GF-D8 (cell line): ENCODE measurements around the gene NPPA.
"Not testable (repeated sequence)": the region's sequence is repeated elsewhere in the genome, so short reads cannot be mapped to it uniquely, and the experiment has no call there.

Source experiments
- DNase-seq: peaks from one replicate; lab custom pipeline; 2025; lab: John Stamatoyannopoulos, UW

Gene NPPA

DNA sequence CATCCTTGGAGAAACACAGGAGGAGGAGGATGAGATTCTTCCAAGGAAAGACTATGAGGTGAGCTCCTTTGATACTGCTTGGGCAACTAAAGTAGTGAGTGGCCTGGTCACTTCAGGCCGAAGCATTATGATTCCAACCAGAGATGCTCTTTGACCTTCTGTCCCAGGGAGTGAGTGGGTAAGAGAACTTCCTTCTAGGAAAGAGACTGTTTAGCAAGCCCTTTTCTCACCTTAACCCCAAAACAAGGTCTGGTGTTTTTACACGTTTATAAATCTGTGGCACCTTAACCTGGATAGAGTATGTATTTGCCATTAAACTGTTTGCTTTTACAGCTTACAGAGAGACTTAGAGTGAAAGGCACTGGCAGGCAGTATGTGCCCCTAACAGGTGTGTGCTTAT is 40.5 kb downstream of the NPPA start:
- no peak for DNase-seq

DNA sequence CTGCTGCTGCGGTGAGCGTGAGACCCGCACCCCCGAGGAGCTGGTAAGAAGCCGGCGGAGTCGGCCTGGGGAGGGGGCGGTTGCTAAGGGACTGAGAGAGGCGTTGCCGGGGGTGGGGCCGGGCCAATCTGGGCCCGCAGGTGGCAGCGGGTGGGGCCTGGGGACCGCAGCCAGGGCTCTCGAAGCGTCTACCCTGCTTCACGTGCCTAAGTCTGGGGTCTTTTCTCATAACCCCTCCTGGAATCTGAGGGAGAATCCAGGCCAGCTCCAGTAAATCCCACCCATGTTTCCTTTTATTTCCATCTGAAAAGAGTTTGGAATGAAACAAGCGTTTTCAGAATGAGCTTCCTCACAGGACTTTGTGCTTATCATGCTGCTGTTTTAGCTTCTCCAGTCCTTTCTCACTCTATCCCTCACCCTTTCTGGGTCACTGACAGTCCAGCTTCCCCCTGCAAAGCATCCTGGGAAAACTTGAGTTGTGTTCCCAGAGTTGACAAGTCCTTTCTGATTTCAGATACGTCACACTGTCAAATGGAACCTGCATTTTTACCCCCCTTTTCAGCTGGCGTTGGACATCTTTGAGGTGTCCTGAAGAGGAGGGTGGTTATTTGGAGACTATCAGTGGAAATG is 41.2 kb downstream of the NPPA start:
- DNase-seq: peak; percentile 61

DNA sequence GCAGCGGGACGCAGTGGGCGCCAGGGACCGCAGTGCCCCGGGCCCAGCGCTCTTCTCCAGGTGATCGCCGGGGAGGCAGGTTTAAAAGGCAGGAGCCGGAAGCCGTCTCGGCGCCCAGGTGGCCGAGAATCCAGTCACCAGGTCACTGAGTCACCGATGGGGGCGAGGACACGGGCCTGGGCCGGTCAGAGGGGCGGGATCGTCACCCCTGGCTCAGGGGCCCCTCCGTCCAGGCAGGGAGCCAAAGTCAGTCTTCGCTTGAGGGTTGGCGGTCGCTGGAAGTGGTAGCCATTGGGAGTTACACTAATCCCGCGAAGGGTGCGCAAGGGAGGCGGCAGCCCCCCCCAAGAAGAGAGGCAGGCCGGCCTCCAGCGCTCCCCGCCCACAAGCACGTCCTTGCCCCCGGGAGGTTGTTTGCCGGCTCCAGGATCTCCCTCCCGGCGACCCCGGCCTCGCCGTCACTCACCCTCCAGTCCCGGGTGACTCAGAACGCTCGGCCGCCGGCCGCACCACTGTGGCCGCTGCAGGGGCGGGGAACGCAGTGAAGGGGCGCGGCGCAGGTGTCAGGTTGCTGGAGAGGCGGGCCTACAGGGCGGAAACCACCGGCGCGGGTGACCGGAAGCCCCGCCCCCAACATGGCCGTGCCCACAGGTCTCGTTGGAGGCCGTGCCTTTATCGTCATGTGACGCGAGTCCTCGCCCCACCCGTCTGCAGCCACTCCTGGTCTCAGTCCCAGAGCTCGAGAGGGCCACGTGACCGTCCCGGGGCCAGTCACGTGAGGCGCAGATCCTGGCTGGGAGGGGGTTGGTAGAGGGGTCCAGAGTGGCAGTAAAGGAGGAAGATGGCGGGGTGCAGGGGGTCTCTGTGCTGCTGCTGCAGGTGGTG is 41.9 kb downstream of the NPPA start, which contains the start of the genes CLCN6 and MTHFR:
TSS of gene CLCN6 (plus strand) at position 770 of the 885 bp plus-strand sequence. CDS start at position 842, 72 bp downstream.
TSS of gene MTHFR (minus strand) at position 543 of the 885 bp plus-strand sequence. CDS start 2,848 bp downstream, outside the sequence.
- DNase-seq: peak; percentile 95

DNA sequence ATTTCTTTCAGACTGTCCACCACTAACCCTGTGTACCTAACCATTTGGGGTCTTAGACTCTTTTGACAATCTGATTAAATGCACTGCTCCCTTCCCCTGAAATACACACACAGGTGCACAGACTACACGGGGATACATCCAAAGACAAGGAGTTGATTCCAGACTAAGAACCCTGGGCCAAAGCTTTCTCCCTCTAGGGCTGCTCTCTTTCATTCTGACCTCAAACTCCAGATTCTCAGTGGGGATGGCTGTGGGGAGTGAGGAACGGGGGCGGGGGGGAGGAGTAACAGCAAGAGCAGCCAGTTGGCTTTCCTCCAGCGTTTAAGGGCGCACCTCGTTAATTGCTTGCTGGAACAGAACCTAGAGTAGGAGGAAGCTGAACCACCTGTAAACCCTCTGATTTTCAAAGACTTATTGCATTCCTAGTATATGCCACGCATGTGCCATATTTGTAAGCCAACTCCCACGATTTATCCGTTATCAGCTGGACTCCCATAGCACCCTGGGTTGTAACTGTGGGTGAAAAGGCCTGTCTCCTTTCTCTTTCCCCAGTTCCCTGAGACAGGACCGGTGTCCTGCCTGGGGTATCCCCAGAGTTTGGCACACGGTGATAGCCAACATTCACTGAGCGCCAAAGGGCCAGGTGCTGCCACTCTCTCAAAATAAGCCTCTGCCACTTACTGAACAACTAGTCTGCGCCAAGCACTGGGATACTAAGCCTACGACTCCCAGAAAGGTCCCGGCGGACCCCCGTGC is 42.7 kb downstream of the NPPA start:
- DNase-seq: no peak

DNA sequence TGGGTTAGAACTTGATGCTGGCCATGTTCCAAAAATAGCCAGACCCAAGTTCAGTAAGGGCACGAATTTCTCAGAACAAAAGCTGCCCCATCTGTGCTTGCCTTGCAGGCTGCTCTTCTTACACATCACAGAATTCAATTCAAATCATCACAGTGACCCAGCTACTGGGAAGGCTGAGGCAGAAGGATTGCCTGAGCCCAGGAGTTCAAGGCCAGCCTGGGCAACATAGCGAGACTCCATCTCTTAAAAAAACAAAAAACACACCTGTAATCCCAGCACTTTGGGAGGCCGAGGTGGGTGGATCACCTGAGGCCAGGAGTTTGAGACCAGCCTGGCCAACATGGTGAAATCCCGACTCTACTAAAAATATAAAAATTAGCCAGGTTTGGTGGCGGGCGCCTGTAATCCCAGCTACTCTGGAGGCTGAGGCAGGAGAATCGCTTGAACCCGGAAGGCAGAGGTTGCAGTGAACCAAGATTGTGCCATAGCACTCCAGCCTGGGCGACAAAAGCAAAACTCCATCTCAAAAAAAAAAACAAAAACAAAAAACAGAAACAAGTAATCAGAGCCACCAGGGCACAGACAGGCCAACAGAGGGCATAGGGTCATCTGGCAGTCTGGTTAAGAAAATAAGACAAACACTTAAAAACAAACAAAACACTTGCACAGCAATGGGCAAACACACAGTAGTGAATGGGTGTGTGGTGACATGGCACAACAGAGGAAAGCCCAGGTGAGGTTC is 43.5 kb downstream of the NPPA start:
- not testable (repeated sequence) for DNase-seq

DNA sequence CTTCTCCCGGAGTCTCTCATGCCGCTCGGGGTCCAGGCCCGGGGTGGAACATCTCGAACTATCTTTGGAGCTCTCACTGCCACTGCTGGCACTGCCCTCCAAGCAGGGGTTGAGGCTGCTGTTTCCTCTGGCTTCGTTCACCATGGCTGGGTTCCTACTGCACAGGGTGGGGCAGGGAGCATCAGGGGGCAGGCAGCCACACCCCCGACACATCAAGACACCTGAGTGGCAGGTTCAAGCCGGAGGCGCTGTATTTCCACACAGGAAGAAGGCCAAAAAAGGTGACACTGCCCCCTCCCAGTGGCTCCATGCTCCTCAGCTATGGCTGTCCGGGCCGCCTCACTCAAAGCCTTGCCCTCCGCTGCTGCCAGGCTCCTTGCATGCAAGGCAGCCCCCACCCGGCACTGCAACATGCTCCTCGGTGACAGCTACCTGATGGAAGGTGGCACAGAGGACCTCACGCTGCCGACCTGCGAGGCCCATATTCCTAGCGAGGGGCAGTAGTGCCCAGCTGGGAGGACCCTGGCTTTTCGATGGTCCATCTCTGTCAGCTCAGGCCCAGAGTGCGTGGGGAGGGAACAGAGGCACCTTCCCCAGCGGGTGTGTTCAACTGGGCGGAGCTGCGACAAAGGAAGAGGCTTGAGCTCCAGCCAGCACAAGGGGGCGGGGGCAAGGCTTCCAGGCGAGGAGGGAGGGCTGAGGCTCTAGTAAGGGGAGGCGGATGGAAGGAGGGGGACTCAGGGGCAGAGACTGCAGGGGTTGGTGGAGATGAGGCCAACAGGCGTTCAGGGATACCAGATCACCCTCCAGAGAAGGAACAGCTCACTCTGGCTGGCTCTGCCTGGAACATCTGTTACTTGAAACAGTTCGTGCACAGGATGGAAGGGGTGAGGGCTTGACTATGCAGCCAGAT is 44.4 kb downstream of the NPPA start:
- peak; percentile 42 for DNase-seq

DNA sequence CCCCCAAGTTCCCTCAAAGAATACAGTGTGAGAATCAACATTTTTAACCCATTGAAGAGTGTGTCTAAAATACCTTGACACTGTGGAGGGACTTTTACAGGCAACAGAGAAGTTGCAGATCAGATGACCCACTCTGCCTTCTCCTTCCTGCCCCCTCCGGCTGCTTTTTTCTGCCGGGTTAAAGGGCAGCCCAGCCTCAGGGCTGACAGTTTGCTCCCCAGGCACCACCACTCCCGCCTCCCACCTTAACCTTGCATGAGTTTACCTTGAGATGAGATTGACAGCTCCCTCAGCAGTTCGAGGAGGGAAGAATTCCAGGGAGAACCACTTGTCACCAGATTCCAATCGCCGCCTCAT is 45.0 kb downstream of the NPPA start:
- no peak for DNase-seq

DNA sequence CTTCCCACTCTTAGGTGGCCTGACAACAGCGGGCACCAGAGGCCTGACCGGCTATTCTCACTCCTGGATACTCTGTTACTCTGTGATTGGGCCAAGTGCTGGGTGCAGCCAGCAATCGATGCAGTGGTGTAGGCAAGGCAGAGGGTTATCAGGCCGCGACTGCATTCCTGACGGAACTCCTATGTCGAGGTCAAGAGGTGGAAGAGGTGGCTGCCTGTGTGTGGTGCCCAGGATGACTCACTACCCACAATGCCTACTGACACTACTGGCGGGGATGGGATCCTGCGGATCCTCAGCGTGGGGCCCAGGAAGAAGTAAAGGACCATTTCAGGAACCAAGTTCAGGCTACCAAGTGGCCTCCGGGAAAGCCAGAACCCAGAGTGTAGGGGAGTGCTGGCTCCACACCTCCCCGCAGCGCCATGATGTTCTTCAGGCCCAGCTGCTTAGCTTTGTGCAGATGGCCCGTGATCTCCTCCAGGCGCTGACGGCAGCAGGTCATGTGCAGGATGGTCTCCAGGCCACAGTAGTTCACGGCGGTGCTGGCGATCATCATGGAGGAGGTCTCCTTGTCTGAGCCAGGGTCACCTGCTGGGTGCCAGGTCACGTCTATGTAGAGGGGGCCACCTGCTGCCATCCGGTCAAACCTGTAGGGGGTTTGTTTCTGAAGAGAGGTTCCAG is 46.7 kb downstream of the NPPA start:
- no peak for DNase-seq

DNA sequence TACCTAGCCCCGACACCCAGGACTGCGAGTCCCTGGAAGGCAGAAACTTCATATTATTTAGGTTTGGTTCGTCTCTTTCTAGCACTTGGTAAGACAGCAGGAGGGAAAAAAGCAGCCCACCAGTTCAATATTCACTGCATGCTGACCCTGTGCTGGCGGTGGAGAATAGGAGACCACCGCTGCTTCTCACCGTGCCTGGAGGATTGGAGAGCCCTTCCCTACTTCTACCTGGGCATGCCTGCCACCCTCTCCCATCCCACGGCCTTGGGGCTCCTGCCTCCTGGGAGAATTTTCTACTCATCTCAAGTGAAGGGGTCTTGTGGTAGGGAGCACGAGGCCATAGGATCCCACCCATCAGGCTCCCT is 47.2 kb downstream of the NPPA start:
- DNase-seq: no peak

DNA sequence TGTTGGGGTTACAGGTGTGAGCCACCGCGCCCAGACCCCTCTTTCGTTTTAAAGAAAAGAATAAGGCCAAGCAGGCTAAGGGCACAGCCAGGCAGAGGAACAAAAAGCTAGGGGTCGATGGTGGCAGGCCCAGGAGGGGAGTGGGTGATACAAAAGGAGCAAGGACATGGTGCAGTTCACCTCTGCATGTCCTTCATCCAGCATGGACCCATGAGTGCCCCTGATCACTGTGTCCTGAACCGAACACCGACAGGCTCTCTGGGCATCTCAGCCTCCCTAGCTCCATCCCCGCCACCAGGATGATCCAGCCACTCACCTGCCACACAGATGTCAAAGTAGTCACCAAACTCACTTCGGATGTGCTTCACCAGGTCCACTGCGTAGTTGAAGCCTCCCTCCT is 47.7 kb downstream of the NPPA start:
- no peak for DNase-seq

DNA sequence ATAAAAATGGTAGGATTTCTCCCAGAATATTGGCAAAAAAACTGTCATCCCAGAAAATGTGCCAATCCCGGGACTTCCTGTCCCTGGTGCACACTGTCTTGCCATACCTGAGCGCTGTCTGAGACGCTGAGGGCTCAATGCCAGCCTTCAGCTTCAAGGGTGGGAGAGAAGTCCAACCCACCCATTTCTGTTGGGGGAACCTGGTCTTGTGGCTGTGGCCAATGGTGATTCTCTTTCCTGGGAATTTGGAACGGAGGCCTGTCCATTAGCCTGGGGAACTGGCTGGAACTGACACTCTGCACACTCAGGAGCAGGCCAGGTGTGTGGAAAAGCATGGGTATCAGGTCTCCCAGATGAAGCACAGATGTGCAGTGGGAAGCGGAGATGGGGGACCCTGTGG is 48.5 kb downstream of the NPPA start:
- DNase-seq: no peak

DNA sequence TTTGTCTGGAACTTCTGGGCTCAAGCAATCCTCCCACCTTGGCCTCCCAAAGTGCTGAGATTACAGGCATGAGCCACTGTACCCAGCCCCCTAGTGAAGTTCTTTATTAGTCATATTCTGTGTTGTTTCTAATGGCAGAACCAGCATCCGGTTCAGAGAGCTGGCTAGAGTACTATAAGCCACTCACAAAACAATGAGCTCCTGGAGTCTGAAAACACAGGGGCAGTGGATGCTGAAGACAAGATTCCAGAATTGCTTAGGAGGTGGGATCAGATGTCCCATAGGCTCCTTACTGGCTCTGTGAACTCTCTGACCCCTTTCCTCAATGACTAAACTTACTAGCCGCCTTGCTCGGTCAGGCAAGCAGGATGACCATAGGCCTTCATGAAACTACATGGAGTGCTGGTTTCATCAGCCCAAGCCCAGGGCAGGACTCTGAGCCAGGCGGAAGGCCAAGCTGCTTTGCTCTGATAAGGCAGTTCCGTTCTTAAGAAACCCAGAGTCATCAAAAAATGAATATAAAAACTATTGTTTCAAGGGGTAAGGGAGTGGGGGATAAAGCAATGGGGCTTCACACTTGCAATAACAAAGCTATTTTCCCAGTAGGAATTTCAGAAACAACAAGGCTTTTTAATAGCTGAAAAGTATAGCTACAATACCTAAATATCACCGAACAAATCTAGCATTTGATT is 49.9 kb downstream of the NPPA start:
- DNase-seq: no peak

DNA sequence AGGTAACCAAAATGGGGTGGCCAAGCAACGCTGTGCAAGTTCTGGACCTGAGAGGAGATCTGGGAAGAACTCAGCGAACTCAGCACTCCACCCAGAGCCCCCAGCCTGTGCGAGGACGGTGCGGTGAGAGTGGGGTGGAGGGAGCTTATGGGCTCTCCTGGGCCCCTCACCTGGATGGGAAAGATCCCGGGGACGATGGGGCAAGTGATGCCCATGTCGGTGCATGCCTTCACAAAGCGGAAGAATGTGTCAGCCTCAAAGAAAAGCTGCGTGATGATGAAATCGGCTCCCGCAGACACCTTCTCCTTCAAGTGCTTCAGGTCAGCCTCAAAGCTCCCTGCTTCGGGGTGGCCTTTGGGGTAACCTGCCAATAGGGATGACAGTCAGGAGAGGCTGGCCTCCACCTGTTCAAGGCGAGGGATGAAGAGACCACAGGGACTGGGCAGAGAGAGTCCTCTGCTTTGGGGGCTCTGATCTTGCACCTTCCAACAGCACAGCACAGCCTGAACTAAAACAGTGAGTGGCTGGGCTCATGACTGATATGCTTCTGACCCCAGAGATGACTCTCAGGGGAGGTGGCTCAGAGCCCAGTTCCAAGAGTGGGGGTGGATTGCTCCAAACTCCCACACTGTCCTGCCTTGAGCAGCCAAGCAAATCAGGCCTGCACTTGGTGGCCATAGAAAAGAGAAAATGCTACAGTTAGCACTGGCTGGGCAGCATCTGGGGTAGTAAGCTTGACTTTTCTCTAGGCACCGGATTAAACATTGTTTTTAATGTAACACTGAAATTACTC is 51.4 kb downstream of the NPPA start:
- no peak for DNase-seq
